ENCODE data around the gene SHPK.

Gene SHPK

GRCh38 chr17:3596804-3597464 is 39.1 kb downstream of the SHPK start:
- H3K27ac ChIP-seq = no peak overlapping the region
- TF ChIP-seq, protein P1, sequence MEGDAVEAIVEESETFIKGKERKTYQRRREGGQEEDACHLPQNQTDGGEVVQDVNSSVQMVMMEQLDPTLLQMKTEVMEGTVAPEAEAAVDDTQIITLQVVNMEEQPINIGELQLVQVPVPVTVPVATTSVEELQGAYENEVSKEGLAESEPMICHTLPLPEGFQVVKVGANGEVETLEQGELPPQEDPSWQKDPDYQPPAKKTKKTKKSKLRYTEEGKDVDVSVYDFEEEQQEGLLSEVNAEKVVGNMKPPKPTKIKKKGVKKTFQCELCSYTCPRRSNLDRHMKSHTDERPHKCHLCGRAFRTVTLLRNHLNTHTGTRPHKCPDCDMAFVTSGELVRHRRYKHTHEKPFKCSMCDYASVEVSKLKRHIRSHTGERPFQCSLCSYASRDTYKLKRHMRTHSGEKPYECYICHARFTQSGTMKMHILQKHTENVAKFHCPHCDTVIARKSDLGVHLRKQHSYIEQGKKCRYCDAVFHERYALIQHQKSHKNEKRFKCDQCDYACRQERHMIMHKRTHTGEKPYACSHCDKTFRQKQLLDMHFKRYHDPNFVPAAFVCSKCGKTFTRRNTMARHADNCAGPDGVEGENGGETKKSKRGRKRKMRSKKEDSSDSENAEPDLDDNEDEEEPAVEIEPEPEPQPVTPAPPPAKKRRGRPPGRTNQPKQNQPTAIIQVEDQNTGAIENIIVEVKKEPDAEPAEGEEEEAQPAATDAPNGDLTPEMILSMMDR (IDR thresholded peaks at IDR 0.05) = no peak
- no peak for TF ChIP-seq ZFX (IDR thresholded peaks at IDR 0.05; ENCODE audit: borderline replicate concordance)

DNA sequence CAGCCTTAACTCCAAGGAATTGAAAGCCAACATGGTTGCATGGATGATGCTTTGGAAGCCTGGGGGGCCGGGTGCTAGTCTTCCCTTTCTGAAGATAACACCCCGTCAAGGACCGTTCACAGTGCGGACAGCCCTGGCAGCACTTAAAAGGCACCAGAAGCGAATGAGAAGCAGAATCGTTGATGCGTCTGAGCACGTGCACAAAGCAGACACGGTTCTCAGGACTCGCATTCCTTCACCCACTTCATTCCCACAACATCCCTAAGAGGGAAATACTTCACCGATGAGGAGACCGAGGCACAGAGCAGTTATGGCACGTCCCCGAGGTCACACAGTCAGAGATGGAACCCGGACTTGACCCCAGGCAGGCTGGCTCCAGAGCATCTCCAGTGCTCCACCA is 41.1 kb downstream of the SHPK start:
- TF ChIP-seq, protein P1 (IDR thresholded peaks at IDR 0.05) = no peak
- no peak for TF ChIP-seq ZFX (IDR thresholded peaks at IDR 0.05; ENCODE audit: borderline replicate concordance)
- no peak overlapping the region for H3K27ac ChIP-seq

DNA sequence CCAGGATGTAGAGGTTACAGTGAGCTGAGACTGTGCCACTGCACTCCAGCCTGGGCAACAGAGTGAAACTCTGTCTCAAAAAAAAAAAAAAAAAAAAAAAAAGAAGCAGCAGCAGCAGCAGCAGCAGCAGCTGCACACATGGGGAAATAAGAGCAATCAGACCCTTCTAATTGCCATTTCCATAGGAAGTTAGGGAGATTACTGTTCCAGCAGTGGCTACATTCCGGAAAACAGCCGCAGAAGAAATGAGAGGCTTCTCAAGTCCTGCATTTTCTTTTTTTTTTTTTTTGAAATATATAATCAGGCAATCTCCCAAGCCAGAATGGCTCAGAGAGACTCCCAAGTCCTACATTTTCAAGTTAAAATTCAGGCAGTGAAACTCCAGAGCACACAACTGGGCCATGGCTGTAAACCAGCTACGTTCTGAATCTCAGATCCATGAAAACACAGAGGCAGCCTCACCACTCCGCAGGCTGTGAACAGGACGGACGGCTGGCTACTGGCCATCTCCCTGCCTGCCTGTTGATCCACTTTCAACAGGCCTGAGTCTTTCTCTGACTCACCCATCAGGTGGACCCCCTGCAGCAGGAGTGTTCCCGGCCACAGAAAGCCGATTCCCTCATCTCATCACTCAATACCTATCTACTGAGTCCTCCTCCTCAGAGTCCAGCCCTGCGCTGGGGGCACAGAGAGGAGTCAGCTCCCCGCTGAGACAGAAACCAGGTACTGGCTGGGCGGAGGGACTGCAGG is 41.8 kb downstream of the SHPK start:
- no peak overlapping the region for H3K27ac ChIP-seq
- TF ChIP-seq, protein P1 (IDR thresholded peaks at IDR 0.05) = no peak
- TF ChIP-seq ZFX (IDR thresholded peaks at IDR 0.05; ENCODE audit: borderline replicate concordance) = no peak

DNA sequence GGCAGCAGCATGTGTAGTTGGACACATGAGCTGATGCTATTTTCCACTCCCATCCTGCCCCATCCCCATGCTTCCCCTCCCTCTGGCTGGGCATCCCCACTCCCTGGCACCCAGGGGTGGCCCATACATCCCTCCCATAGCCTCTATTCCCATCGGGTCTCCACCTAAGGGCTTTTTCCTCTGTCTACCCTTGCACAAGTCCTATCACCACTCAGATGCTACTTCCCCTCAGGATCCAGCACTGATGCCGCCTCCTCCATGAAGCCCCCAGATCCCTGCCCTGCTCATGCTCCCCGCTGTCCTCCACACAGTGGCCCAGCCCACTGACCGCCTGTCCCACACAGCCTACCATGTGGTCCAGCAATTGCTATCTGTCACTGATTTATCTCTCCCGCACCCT is 42.7 kb downstream of the SHPK start:
- no peak for TF ChIP-seq ZFX (IDR thresholded peaks at IDR 0.05; ENCODE audit: borderline replicate concordance)
- TF ChIP-seq, protein P1 (IDR thresholded peaks at IDR 0.05) = no peak
- H3K27ac ChIP-seq = no peak overlapping the region

GRCh38 chr17:3592216-3592860 is 43.7 kb downstream of the SHPK start:
- TF ChIP-seq, protein P1 (IDR thresholded peaks at IDR 0.05) = no peak
- TF ChIP-seq ZFX (IDR thresholded peaks at IDR 0.05; ENCODE audit: borderline replicate concordance) = no peak

DNA sequence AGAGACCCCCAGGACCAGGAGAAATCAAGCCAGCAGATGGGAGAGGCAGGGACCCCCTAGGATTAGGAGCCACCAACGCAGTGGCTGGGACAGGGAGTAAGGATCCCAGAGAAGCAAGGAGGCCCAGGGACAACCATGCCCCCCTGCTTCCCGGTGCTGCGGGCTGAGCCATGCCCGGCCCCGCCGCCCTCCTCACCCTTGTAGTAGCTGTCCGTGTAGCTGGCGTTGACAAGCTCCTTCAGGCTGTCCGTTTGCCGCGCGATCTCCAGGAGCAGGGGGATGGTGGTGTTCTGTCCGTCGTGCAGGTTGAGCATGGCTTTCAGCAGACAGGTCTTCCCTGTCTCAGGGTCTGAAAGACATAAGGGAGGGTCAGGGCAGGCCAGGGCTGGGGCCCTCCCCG is 45.3 kb downstream of the SHPK start:
- H3K27ac ChIP-seq = no peak overlapping the region
- TF ChIP-seq, protein P1 (IDR thresholded peaks at IDR 0.05) = no peak
- no peak for TF ChIP-seq ZFX (IDR thresholded peaks at IDR 0.05; ENCODE audit: borderline replicate concordance)

More at GRCh38 chr17:3592216-3592860, 43.7 kb downstream of the SHPK start:
- no peak overlapping the region for H3K27ac ChIP-seq

DNA sequence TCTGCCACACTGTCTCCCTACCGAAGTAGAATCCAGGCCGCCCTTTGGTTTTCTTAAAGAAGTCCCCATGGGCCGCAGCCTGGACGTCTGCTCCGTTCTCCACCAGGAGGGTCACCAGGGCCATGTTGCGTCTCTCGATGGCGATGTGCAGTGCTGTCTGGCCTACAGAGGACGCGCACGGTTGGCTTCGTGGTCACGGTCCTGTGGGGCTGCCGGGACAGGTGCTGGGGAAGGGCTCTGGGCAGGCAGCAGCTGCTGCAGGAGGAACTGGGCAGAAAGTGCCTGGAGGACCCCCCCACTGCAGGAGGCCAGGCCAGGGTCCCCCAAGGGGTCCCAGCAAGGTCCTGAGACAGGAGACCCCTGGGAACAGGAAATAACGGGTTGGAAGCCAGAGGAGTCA is 45.8 kb downstream of the SHPK start:
- no peak overlapping the region for H3K27ac ChIP-seq
- TF ChIP-seq, protein P1 (IDR thresholded peaks at IDR 0.05) = no peak
- TF ChIP-seq ZFX (IDR thresholded peaks at IDR 0.05; ENCODE audit: borderline replicate concordance) = no peak
